A549 treated with GW870086 at 1 μM for 4 hours (cell line): Measurements from ENCODE around the gene FARP2. TPM values are rescaled to one million over a fixed set of nuclear protein-coding genes. Genes with fewer than 3 reads are reported as not detected.

Source experiments
- total RNA-seq: library from RNA; stranded (reverse); fragments of 200-300 nt; extraction: Qiagen RNA extraction; gene quantifications from 5 replicates; pipeline ENCODE4 v1.2.3, GENCODE V29; 2022; ENCODE audit warnings: low read depth

Gene FARP2
- 20.7 to 33.5 TPM (median 30.9 TPM) in 5 replicates for total RNA-seq

GRCh38 chr2:241355983-241356870 lies at the start of gene FARP2:
FARP2 (plus strand) TSS chr2:241356285; CDS start chr2:241373108, 16,823 bp downstream.

GRCh38 chr2:241315093-241315878 lies 40.8 kb upstream of the FARP2 start, which contains the start of gene HDLBP:
HDLBP (minus strand) TSS chr2:241315672; CDS start chr2:241266869, 48,803 bp downstream.

GRCh38 chr2:241315879-241316631 lies 40.0 kb upstream of the FARP2 start, which contains the start of gene SEPTIN2:
SEPTIN2 (plus strand) TSS chr2:241315925; CDS start chr2:241324233, 8,308 bp downstream.

GRCh38 chr2:241508240-241509154 lies 152.4 kb downstream of the FARP2 start, which contains the start of gene STK25:
STK25 (minus strand) TSS chr2:241508584; CDS start chr2:241508035, 549 bp downstream.

Other genes starting within 250 kb of the FARP2 start
- gene PASK, start 206.8 kb upstream of the FARP2 start, total RNA-seq: 4.9 to 9.1 TPM (median 7.7 TPM) in 5 replicates
- 58.4 to 62.6 TPM (median 60.9 TPM) in 5 replicates for gene PPP1R7, start 205.8 kb upstream of the FARP2 start, total RNA-seq
- gene ANO7, start 167.6 kb upstream of the FARP2 start, total RNA-seq: 1.5 to 2.3 TPM (median 1.7 TPM) in 5 replicates
- gene HDLBP, start 40.6 kb upstream of the FARP2 start, total RNA-seq: 249 to 279 TPM (median 268 TPM) in 5 replicates
- 220 to 280 TPM (median 269 TPM) in 5 replicates for gene SEPTIN2, start 40.4 kb upstream of the FARP2 start, total RNA-seq
- gene STK25, start 152.3 kb downstream of the FARP2 start, total RNA-seq: 98.8 to 111 TPM (median 105 TPM) in 5 replicates
- gene BOK, start 202.5 kb downstream of the FARP2 start, total RNA-seq: 23.4 to 34.1 TPM (median 33.3 TPM) in 5 replicates